Daoy (cell line): ENCODE data around the gene FBXO46. TPM values are rescaled to one million over a fixed set of nuclear protein-coding genes. Genes with fewer than 3 reads are reported as not detected.
A peak's percentile ranks its signal among the peaks of the same experiment; 100 is the strongest.
"Not testable (repeated sequence)": the region's sequence is repeated elsewhere in the genome, so short reads cannot be mapped to it uniquely, and the experiment has no call there.

ENCODE experiments used
- DNase-seq: peaks from one replicate; pipeline ENCODE4 v3.0.0-alpha.2; 2015; ENCODE audit warnings: low read depth
- total RNA-seq: library from RNA; depleted of rRNA; stranded (reverse); fragments of >200 nt; shearing (Covaris generic); gene quantifications from 2 replicates; pipeline ENCODE4 v1.2.3, GENCODE V29; 2014

FBXO46 gene
- total RNA-seq, 1 experiment from 2014 or later, result 15.0 TPM

DNA sequence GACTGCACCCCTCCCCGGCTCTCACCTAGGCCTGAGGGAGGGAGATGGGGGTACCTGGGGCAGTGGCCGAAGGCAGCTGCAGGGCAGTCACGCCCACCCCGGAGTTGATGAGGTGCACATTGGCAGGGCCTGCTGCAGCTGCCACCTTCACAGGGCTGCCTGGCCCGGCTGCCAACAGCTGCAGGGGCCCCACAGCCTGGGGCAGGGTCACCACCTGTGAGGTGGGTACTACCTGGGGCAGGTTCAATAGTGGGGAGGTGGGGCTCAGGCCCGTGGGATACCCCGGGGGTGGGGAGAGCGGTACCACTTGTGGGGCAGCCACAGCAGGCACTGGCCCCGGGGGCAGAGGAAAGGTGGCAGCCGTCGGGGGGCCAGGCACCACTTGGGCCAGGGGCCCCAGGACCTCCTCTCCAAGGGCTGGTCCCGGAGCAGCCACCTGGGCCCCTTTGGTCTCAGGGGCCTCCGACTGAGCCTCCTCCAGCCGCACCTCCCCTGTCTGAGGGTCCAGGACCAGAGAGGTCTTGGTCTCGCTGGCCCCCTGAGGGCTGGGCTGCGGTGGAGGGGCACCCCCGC is 35.7 kb upstream of the FBXO46 start:
- no peak for DNase-seq

DNA sequence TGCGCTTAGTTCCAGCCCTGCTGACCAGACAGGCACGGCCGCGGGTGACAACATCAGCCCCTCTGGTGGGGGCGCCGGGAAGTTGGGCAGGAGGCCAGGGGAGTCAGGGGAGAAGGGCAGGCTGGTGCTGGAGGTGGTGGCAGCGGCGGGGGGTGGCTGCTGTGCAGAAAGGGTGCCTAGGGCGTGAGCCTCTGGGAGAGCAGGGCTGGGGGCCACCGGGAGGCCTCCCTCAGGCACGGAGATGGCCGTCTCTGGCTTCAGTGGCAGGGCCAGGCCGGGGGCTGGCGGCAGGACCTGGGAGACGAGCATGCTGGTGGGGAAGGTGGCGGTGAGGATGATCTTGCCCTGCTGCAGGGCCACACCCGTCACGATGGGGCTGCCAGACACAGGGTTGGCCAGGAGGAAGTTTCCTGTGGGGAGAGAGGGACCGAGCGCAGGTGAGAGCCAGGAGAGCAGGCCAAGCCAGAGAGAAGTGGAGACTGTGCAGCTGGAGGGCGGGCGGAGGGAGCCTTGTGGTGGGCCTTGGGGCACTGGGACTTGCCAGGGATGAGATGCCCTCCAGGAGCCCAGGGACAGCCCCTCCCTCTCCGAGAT is 35.1 kb upstream of the FBXO46 start:
- DNase-seq, result no peak

DNA sequence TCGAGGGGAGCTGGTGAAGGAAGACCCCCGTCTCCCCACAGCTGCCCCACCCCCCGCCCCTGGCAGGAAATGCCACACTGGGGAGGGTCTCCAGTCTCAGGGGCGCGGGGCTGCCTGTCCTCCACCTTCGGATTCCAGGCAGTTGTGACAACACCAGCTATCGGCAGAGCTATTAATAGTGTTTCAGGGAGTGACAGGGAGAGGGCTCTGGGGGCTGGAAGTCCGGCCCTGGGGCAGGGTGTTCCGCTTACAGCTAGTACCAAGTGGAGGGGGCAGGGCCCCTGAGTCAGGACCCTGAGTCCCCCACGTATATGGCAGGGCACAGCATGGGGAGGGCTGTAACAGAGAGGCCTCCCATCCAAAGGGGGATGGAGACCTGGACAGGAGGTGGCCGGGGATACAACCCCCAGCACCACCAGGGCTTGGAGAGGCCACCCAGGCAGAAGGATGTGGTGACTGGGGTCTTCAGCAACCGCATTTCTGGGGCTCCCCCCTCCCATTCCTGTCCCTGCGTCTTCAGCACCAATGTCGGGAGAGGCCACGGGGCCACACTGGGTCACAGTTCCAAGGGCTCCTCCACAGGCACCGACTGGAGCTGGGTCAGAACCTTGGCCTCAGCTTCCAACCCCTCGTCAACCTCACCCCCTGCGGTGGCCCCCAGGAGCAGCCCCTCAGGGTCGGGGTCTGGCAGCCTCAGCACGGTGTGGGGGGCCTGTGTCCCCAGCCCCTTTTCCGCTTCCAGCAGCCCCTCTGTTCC is 34.4 kb upstream of the FBXO46 start:
- DNase-seq, result no peak

DNA sequence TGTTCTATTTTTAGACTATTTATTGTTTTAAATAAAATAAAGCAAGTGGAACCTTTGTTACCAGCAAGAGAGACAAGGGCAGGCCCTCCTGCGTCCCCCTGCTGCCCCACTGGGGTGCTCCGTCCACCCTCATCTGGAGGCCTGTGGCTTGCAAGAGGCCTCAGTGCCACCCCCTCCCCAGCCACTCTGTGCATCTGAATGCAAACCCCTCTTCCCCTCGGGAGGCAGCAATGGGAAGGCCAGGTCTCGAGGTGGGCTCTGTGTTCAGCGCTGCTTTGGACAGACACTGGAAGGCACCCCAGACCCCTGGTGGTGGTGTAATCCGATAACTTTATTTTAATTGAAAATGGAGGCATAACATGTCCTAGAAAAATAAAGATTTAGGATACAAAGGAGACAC is 33.8 kb upstream of the FBXO46 start:
- DNase-seq, result no peak

DNA sequence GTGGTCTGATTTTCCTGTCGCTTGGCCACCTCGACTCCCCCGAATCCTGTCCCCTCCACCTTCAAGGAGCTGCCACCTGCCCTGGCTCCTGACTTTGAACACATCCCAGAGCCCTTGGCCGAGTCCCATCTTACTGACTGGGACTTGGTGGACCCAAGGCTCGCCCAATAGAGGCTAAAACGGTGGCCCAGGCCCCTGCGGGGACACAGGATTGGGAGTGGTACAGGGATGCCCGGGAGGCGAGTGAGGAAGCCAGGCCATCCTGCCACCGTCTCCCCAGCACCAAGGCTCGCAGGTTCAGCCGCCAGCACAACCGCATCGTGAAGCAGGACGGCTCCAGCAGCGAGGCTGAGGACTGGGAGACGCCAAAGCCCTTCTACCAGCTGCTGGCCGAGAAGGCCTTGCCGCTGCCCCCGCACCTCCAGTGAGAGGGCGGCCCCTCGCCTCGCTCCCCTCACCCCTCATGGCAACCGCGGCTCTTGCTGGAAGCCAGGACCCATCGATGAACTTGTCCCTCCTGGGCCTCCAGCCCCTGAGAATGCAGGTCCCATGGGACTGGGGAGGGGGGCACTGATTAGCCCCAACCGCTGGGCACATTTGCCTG is 33.1 kb upstream of the FBXO46 start:
- DNase-seq, result no peak

DNA sequence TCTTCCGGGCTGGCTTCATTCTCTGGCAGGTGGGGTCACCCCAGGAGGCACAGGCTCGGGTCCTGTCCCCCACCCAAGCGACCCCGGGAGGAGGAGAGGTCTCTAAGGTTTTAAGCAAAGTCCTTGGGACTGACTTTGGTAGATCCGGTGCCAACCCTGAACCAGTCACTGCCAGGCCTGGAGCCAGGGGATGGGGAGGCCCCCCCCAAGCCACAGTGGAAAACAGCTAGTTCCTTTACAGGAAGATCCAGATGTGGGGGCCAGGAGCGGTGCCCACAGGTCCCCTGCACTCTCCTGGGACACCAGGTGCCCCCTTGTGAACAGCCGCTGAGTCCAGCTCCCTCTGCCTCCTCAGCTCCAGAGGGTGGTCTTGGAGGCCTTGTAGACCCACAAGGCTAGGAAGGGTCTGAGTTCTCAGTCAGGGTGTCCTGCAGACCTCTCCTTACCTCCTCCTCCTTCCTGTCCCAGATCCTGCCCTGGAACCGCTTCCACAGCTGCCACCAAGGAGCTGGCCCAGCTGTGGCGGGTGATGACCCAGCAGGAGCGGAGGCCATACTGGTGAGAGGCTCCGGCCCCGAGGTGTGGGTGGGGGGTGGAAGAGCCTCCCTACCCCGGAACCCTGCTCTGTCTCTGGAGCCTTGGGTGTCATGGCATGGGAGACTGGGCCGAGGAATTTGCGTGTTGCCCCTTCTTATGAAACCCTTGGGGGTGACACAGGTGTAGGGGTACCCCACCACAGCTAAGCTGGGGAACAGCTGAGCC is 32.4 kb upstream of the FBXO46 start:
- no peak for DNase-seq

DNA sequence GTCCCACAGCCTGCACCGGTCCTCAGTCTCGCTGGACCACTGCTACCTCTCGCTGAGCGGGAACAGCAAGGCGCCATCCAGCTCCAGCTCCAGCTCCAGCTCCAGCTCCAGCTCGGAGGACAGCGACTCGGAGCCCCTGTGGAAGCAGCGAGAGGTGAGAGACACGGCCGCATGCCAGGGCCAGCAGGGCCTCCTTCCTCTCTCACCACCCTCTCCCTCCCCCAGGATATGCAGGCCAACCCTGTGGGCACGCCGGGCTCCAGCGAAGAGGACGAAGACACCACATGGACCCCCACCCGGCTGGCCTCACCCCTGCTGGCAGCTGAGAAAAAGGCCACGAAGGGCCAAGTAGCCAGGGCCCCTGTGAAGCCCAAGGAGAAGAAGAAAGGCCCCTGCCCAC is 31.0 kb upstream of the FBXO46 start:
- DNase-seq, result no peak

DNA sequence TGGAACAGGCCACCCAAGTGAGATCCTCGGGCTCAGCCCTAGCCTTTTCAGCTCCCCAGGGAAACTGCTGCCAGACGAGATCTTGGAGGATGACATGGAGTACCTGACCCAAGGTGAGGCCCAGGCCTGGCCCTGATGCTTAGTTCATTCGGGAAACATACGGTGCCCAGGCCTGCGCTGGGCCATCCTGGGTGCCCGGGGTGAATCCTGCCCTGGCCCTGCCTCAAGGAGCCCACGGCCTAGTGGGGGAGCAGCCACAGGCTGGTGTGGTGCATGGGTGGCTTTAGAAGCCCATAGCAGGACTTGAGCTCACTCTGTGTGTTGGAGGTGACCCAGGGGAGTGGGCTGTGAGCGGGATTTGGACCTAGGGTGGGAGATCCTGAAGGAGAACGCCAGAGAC is 28.2 kb upstream of the FBXO46 start:
- DNase-seq, result no peak

DNA sequence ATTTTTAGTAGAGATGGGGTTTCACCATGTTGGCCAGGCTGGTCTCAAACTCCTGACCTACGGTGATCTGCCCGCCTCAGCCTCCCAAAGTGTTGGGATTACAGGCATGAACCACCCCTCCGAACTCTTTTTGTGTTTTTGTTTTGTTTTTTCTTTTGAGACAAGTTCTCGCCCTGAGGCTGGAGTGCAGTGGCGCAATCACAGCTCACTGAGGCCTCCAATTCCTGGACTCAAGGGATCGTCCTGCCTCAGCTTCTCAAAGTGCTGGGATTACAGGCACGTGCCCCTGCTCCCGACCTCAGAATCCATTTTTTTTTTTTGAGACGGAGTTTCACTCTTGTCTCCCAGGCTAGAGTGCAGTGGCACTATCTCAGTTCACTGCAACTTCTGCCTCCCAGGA is 27.0 kb upstream of the FBXO46 start:
- no peak for DNase-seq

DNA sequence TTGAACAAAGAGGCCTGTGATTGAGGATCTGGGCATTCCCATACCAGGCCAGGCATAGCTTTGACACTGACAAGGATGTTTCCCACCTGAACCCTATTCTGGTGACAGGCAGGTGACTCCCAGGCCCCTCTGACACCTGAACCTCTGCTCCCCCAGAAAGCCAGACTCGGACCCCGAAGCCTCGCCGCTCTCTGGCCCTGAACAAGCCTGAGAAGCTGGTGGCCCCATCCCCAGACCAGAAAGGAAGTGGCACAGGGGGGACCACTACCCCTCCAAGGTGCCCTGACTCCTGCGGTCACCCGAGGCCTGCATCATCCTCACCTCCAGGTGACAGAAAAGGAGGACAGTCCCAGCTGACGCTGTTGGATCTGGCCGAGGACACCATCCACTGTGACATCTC is 23.6 kb upstream of the FBXO46 start:
- DNase-seq, result no peak

DNA sequence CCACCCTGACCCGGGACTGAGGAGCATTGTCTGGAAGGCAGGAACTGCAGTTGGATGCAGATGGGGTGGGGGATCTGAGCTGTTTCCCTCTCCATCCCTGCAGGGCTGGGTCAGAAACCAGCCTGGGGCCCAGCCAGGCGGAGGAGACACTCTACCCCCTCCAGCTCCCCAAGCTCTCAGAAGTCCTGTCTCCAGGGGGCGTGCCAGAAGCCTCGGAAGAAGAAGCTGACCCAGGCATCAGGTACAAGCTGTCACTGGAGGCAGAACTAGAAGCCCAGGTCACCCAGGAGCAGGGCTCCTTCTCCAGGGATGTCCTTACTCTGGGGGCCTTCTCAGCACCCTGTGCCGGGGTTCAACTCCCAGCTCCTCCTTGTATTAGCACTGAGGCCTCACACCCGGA is 22.9 kb upstream of the FBXO46 start:
- no peak for DNase-seq

DNA sequence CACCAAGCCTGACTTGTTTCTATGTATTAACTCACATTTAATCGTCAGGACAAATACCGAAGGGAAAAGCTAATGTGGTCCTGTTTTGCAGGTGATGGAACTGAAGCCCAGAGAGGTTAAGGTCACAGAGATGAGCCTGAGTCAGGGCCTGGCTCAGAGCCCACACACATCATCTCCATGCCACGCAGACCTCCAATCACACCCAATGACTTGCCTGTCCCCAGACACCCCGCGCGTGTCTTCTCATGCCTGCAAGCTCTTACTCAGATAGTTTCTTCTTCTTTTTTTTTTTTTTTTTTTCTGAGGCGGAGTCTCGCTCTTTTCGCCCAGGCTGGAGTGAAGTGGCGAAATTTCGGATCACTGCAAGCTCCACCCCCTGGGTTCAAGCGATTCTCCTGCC is 21.9 kb upstream of the FBXO46 start:
- DNase-seq, result peak; percentile 44

DNA sequence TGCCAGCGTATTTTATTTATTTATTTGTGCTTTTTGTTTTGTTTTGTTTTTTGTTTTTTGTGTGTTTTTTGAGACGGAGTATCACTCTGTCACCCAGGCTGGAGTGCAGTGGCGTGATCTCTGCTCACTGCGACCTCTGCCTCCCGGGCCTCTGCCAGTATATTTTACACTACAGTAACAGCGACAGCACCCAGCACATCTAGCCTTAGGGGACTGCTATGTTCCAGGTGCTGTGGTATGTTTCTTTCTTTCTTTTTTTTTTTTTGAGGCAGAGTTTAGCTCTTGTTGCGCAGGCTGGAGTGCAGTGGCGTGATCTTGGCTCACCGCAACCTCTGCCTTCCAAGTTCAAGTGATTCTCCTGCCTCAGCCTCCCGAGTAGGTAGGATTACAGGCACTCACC is 20.8 kb upstream of the FBXO46 start:
- not testable (repeated sequence) for DNase-seq

DNA sequence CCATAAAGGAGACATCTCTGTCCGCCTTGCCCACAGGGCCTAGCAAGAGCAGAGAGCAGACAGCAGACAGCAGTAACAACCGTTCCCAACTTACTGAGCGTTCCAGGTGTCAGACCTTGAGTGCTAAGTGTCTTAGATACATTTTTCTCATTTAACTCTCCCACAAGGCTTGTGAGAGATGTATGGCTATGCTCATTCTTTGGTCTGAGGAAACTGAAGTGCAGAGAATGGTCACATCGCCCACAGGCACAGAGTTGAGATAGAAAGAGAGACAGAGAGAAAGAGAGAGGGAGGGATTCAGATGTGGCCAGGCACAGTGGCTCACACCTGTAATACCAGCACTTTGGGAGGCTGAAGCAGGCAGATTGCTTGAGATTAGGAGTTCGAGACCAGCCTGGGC is 16.8 kb upstream of the FBXO46 start:
- no peak for DNase-seq

DNA sequence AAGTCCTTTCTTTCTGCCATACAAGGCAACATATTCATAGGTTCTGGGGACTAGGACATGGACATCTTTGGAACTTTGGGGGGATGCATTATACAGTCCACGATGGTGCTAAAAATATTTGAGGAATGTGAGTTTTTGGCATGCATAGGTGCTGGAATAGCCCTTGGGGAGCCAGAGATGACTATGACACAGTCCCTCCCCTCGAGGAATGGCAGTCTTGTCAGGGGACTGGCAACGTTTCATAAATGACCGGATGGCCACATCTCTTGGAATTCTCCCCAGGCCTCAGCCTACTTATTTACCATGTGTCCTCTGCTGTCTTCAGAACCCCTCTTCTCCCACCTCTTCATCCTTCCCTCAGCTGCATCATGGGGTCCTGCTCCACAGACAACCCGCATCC is 16.2 kb upstream of the FBXO46 start:
- no peak for DNase-seq

DNA sequence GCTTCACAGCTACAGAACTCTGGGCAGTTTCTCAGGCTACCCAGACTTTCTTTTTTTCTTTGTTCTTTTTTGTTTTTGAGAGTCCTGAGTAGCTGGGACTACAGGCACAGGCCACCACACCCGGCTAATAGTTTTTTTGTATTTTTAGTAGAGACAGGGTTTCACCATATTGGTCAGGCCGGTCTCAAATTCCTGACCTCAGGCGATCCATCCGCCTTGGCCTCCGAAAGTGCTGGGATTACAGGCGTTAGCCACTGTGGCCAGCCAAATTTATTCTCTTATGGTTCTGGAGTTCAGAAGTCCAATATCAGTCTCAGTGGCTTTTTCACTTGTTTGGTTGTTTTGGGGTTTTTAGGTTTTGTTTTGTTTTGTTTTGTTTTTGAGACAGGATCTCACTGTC is 14.9 kb upstream of the FBXO46 start:
- no peak for DNase-seq

DNA sequence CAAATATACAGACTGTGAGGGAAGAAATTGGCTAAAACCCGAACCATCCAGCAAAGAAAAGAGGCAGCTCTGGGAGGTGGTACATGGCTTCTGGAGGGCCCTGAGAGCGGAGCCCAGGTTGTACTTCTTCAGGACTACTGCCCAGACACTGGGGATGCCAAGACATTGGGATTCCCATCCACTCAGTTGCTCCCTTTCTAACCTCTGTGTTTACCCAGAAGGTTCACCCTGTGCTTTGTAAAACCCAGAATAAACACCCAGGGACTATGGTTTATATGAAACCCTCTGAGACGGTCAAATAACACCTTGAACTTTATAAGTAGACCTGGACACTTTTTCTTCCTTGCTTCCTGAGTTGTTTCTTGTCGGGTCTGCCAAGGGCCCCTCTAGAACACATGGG is 12.3 kb upstream of the FBXO46 start:
- DNase-seq, result no peak

DNA sequence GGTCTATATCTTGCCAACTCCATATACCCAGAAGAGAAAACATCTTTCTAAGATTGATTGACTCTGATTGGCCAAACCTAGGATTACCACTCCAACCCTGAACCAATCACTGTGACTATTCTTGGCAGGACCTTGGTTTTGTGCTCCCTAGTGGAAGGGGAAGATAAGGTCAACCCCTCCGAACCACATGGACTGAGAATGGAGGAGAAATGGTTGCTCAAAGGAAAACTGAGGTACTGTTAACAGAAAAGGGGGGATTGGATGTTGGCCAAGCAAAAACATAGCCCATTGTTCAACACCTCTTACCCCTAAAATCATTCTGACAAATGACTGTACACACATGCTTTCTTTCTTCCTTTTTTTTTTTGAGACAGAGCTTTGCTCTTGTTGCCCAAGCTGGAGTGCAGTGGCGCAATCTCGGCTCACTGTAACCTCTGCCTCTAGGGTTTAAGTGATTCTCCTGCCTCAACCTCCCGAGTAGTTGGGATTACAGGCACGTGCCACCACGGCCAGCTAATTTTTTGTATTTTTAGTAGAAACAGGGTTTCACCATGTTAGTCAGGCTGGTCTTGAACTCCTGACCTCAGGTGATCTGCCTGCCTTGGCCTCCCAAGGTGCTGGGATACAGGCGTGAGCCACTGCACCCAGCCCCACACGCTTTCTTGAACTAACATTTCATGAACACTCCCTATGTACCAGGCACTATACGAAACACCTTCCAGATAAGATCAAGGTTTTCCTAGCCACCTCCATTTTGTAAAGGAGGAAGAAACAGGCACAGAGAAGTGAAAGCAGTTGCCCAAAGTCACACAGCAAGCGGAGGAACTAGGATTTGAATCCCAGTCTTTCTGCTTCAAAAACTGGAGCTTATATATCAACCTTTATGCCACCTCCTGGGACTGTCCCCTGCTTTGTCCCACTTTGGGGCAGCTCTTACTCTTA is 9.1 kb upstream of the FBXO46 start:
- peak; percentile 29 for DNase-seq

DNA sequence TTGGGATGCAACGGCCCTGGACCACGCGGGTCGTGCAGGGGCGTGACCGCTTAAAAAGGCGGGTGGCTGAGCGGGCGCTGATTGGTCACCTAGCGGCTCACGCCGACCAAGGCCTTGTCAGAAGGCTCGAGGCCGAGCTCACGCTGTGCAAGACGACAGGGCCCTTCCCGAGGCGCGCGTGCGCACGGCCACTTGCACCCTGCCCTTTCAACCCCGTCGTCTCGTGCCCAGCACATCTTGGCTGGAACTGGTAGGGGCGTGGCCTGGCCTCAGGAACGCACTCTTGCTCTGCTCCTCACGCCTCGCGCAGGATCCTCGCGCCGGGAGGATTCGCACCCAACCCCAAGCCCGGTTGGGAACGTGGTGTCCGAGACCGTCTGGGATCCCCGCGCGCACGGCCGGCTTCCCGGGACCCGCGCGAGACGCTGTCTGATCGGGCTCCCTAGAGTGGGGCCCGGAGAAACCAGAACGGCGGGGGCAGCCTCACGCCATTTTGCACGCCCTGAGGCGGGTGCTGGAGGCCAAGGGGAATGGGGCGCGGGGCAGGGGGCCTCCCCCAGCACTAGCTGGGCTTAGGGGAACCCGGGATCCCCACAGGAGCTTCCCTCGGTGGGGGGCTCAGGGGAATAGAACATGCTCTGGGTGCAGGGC is 2.6 kb upstream of the FBXO46 start, which contains the start of gene MEIOSIN:
Gene MEIOSIN, plus strand, starts transcription at position 280 of the 651 bp plus-strand sequence. CDS start 1,938 bp downstream, outside the sequence.
- no peak for DNase-seq

DNA sequence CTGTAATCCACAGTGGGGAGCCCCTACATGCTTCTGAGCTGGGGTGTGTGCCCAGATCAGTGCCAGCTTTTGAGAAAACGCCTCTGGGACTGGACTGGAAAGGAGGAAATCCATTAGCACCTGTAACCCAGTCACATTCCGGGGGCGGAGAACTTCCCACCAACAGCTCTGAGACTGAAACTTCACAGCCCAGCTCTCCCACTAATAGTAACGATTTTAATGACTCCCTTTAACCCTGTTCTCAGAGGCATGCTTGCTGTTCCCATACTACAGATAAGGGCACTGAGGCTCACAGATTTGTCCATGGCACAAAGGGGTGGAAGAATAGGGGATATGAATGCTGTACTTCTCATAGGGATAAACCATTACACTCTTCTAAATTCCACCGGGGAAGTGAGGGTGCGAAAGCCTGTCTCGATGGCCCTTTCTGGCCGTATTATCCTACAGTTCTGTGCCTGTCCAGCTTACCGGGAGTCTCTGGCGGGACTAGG is 851 bp downstream of the FBXO46 start:
- DNase-seq, result peak; percentile 34
